CD4-positive, alpha-beta memory T cell (primary cell): ENCODE data around the gene SLAMF9. TPM values are rescaled to one million over a fixed set of nuclear protein-coding genes. Genes with fewer than 3 reads are reported as not detected.

Source experiments
- CTCF ChIA-PET: fragments of 350-600 bp; sonication (Branson Sonifier 250); formaldehyde crosslinking; loops from one replicate; lab custom pipeline; 2021; ENCODE audit warnings: inconsistent platforms; ENCODE audit not compliant: partially characterized antibody; lab: Charles Lee
- POLR2A ChIA-PET: fragments of 350-600 bp; sonication (Branson Sonifier 250); formaldehyde crosslinking; loops from one replicate; lab custom pipeline; 2021; ENCODE audit not compliant: partially characterized antibody; lab: Charles Lee
- DNase-seq, 5 donors: peaks; one replicate each; pipeline versions ENCODE4 v3.0.0 to v3.0.0-alpha.2; 2020 to 2022; ENCODE audit warnings: mixed read lengths in 1 of 5
- H3K27ac ChIP-seq: one replicate; pipeline ENCODE4 v1.7.0; 2013; ENCODE audit warnings: low read depth, low read length
- H3K27me3 ChIP-seq: 2 replicates; pipeline ENCODE4 v1.7.0; 2013; ENCODE audit warnings: mild to moderate bottlenecking, low read length, moderate library complexity; ENCODE audit not compliant: insufficient read depth
- H3K36me3 ChIP-seq: 2 replicates; pipeline ENCODE4 v1.7.0; 2013; ENCODE audit warnings: mild to moderate bottlenecking, low read length, moderate library complexity; ENCODE audit not compliant: insufficient read depth
- H3K4me1 ChIP-seq: 2 replicates; pipeline ENCODE4 v1.7.0; 2013; ENCODE audit warnings: mild to moderate bottlenecking, low read length, moderate library complexity; ENCODE audit not compliant: insufficient read depth
- H3K4me3 ChIP-seq, 2 donors: one replicate each; pipeline ENCODE4 v1.7.0; 2013; ENCODE audit warnings: low read length in 2 of 2, mild to moderate bottlenecking in 1 of 2
- H3K9me3 ChIP-seq, 2 donors: one replicate each; pipeline ENCODE4 v1.7.0; 2013; ENCODE audit warnings: low read length in 2 of 2, control low read depth in 1 of 2; ENCODE audit not compliant: control insufficient read depth in 1 of 2
- H3K27ac Mint-ChIP-seq, 7 donors: one replicate each; pipeline ENCODE4 v1.8.0; 2020 to 2021; ENCODE audit warnings: mixed read lengths in 7 of 7, mild to moderate bottlenecking in 6 of 7, inconsistent platforms in 3 of 7, moderate library complexity in 3 of 7
- H3K27me3 Mint-ChIP-seq, 2 donors: one replicate each; pipeline ENCODE4 v1.8.0; 2020 to 2021; ENCODE audit warnings: mixed read lengths in 2 of 2
- H3K36me3 Mint-ChIP-seq, 2 donors: one replicate each; pipeline ENCODE4 v1.8.0; 2020 to 2021; ENCODE audit warnings: mixed read lengths in 2 of 2, inconsistent platforms in 1 of 2, mild to moderate bottlenecking in 1 of 2
- H3K4me1 Mint-ChIP-seq, 4 donors: one replicate each; pipeline ENCODE4 v1.8.0; 2020 to 2021; ENCODE audit warnings: mixed read lengths in 4 of 4, mild to moderate bottlenecking in 1 of 4
- H3K4me3 Mint-ChIP-seq, 8 donors: one replicate each; pipeline ENCODE4 v1.8.0; 2020 to 2021; ENCODE audit warnings: mixed read lengths in 8 of 8, mild to moderate bottlenecking in 7 of 8, moderate library complexity in 6 of 8, inconsistent platforms in 3 of 8
- H3K9me3 Mint-ChIP-seq, 8 donors: one replicate each; pipeline ENCODE4 v1.8.0; 2020 to 2021; ENCODE audit warnings: mixed read lengths in 8 of 8, mild to moderate bottlenecking in 5 of 8, inconsistent platforms in 3 of 8, moderate library complexity in 1 of 8
- intact Hi-C: fragments of 100-400 bp; cut with micrococcal nuclease; formaldehyde crosslinking; loops from one replicate; pipeline ENCODE4 v1.15.1; 2023
- polyA plus RNA-seq, 2 donors: library from polyadenylated mRNA; unstranded; fragments of 300-500 nt; fragmentation: Illumina TruSeq; gene quantifications; one replicate each; pipeline ENCODE4 v1.2.3, GENCODE V29; 2021
- total RNA-seq, 2 experiments: library from RNA; stranded (reverse); gene quantifications; one replicate each; pipeline ENCODE4 v1.2.3, GENCODE V29; 2021

Gene SLAMF9
- total and polyA plus RNA-seq, 4 experiments from 2014 or later: not detected

DNA sequence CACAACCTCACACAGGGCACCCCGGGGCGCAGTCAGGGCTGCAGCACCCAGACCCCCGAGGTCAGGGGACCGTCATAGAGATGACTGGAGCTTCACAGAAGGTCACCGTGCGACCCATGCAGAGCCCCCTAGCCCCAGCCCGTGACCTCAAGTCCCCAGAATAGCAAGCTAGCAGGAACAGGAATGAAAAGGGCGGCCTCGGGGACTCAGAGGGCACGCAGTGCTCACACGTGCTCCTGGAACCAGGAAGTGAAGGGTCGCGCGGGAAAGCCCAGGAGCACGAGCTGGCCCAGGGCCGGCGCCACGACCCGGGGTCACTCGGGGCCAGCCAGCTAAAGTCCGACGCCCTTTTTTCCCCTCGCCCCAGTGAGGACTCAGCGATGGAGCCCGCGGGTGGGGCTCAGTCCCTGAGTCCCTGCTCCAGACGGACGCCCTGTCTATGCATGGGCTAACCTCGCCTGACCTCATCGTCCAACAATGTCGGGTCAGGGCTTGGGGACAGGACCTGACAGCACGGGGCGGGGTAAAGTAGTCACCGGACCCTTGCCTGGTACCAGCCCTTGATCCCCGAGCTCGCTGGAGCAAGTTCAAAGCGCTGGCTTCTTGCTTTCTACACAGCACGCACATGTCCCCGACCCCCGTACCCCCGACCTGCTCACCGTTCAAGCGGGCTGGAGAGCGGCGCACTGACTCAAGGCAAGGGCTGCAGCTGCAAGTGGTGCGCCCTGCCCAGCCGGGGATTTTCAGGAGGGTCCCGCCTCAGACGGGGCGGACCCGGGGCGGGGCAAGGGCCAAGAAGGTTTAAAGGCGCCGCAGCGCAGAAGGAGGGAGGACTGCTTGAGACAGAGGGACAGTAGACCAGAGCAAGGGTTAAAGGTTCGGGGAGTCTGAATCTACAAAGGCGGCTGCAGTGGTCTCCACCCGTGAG lies 29.0 kb downstream of the SLAMF9 start, which contains the start of gene TAGLN2:
TAGLN2 (minus strand) TSS at position 717 of the 928 bp plus-strand sequence. CDS start 4,998 bp downstream, outside the sequence.
- Mint-ChIP-seq H3K36me3 (peaks cover 14 to 44% of the 10 kb centered on the region in 2 donors), H3K27me3 (peaks cover 0 to 5% of the 10 kb centered on the region in 2 donors), H3K4me1 (peaks cover 29 to 64% (median 41%) of the 10 kb centered on the region in 4 donors), H3K27ac (peak within 1 kb of the TSS; percentile 99 to 100 (median 100)), H3K4me3 (peak within 1 kb of the TSS; percentile 94 to 99 (median 98)), H3K9me3 (peaks cover 0 to 9% (median 0%) of the 10 kb centered on the region in 8 donors)
- H3K27me3 ChIP-seq: no peaks in the 10 kb centered on the region
- ChIA-PET POLR2A (interaction anchor here (0.6 to 5.2 kb wide), 21 partner anchors 11 to 1615 kb away, joined by 3 to 62 read pairs (median 12); partner anchors contain the start of genes DCAF8, DUSP23, IFI16 and IGSF8), CTCF (interaction anchor here (0.6 to 6.9 kb wide), 10 partner anchors 9 to 176 kb away, joined by 3 to 87 read pairs (median 4); partner anchors contain the start of gene FCRL6)
- peak; percentile 87 to 91 (median 89) for DNase-seq
- H3K4me3 ChIP-seq: peak within 1 kb of the TSS; percentile 89 to 93
- H3K36me3 ChIP-seq: peaks cover 10% of the 10 kb centered on the region
- intact Hi-C loops: loop anchor here (1.0 to 10.0 kb wide), 5 partner anchors 11 to 340 kb away; partner anchors contain the start of genes DCAF8, IGSF8 and IGSF9
- peaks cover 42% of the 10 kb centered on the region for H3K4me1 ChIP-seq
- H3K9me3 ChIP-seq: no peaks in the 10 kb centered on the region
- H3K27ac ChIP-seq: peak within 1 kb of the TSS; percentile 98

DNA sequence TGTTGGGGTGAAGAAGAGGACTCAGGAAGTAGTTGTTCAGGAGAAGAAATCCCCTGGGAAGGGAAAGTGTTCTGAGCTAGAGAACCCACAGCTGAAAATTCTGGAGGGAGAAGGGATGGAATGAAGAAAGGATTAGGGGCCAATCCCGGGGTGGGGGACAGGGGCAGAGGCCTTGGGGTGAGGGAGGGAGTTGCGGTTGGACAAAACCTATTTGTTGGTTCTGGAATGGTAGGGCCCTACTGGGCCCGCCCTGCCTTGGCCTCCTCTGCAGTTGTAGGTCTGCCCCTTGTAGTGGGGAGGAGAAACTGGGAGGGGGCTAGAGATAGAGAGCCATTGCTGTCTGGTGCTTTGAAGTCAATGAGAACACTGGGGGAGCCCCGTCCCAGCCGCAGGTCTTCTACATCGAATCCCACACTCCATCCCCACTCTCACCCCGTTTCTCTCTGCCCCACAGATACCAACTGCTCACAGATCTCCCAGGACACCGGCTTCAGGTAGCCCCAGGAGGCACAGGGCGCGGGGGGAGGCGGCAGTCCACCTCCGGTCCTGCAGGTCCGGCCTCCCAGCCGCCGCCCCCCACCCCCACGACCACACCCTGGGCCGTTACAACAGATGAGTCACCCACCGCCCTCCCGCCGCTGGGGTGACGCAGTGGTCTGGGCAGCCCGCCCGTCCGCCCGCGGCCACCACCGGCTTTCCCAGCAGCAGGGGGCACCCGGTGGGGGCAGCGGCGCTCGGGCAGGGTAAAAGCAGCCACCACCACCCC lies 29.8 kb downstream of the SLAMF9 start:
- ChIA-PET POLR2A (interaction anchor here (0.6 to 5.2 kb wide), 20 partner anchors 8 to 1616 kb away, joined by 3 to 62 read pairs (median 14); partner anchors contain the start of genes DCAF8, DUSP23, IGSF8 and IGSF9), CTCF (interaction anchor here (0.6 to 6.9 kb wide), 10 partner anchors 9 to 177 kb away, joined by 3 to 87 read pairs (median 6); partner anchors contain the start of gene FCRL6)
- peak; percentile 74 to 93 (median 82) for DNase-seq
- peaks cover 0 to 9% (median 0%) of the 10 kb centered on the region in 8 donors for H3K9me3 Mint-ChIP-seq
- H3K27ac Mint-ChIP-seq: peak overlapping the region; percentile 99 to 100 (median 100)
- Histone ChIP-seq H3K27ac (peak overlapping the region; percentile 98), H3K36me3 (peaks cover 18% of the 10 kb centered on the region), H3K4me3 (peak overlapping the region; percentile 89 to 93), H3K4me1 (peaks cover 49% of the 10 kb centered on the region), H3K27me3 (no peaks in the 10 kb centered on the region), H3K9me3 (no peaks in the 10 kb centered on the region)
- peaks cover 33 to 72% (median 49%) of the 10 kb centered on the region in 4 donors for H3K4me1 Mint-ChIP-seq
- intact Hi-C loops: loop anchor here (5.0 to 10.0 kb wide), 2 partner anchors 72 to 341 kb away; partner anchors contain the start of gene DCAF8
- H3K27me3 Mint-ChIP-seq: peaks cover 0 to 5% of the 10 kb centered on the region in 2 donors
- H3K36me3 Mint-ChIP-seq: peaks cover 22 to 52% of the 10 kb centered on the region in 2 donors
- peak overlapping the region; percentile 94 to 99 (median 98) for H3K4me3 Mint-ChIP-seq

DNA sequence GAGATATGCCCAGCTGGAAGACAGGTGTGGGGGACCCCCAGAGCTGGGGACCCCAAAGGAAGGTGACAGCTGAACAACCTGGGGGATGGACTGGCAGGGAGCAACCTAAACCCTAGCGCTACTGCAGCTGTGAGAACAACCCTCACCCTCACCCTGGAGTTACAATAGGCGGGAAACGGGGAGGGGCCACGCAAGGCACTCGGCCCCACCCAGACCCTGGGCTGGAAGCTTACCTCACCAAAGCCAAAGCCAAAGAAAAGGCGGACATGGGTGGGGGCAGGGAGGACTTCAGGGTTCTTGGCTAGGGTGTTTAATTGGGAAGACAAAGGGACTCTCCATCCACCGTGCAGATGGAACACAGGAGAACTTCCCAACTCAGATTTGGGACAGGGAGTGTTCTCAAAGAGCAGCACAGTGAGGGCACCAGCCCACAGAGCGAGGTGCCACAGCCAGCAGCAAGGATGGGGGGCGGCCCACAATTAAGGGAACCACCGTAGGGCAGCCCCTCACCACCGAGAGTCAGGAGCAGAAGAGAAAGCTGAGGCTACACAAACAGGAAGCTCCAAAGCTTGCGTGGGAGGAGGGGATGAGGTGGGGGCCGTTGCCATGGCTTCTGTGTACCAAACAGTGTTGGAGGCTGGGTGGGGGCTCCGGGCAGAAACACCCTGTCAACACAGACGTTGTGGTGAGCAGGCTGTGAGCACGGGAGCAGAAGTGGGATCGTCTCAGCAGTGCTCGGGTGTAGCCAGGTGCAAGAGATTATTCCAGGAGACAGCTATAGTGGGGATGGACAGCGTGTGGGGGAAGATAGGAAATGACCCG lies 30.6 kb downstream of the SLAMF9 start:
- Histone ChIP-seq H3K4me3 (peak overlapping the region; percentile 77 to 93), H3K36me3 (peaks cover 26% of the 10 kb centered on the region), H3K4me1 (peaks cover 55% of the 10 kb centered on the region), H3K27me3 (no peaks in the 10 kb centered on the region), H3K9me3 (no peaks in the 10 kb centered on the region), H3K27ac (peak overlapping the region; percentile 98)
- peak overlapping the region; percentile 99 to 100 (median 100) for H3K27ac Mint-ChIP-seq
- intact Hi-C loops: loop anchor here (1.0 to 10.0 kb wide), 5 partner anchors 32 to 341 kb away; partner anchors contain the start of genes DCAF8, DUSP23 and PIGM
- peaks cover 30 to 60% of the 10 kb centered on the region in 2 donors for H3K36me3 Mint-ChIP-seq
- peaks cover 33 to 77% (median 50%) of the 10 kb centered on the region in 4 donors for H3K4me1 Mint-ChIP-seq
- DNase-seq: peak; percentile 91 to 98 (median 96)
- CTCF ChIA-PET: interaction anchor here (0.6 to 6.9 kb wide), 11 partner anchors 9 to 142 kb away, joined by 3 to 87 read pairs (median 4); partner anchors contain the start of genes DUSP23, FCRL6 and IGSF9
- H3K4me3 Mint-ChIP-seq: peak overlapping the region; percentile 94 to 99 (median 98)
- peaks cover 0 to 5% of the 10 kb centered on the region in 2 donors for H3K27me3 Mint-ChIP-seq
- POLR2A ChIA-PET: interaction anchor here (0.8 to 5.2 kb wide), 19 partner anchors 9 to 1804 kb away, joined by 3 to 62 read pairs (median 14); partner anchors contain the start of genes DCAF8, DUSP23, IGSF8 and IGSF9
- H3K9me3 Mint-ChIP-seq: peaks cover 0 to 9% (median 0%) of the 10 kb centered on the region in 8 donors

DNA sequence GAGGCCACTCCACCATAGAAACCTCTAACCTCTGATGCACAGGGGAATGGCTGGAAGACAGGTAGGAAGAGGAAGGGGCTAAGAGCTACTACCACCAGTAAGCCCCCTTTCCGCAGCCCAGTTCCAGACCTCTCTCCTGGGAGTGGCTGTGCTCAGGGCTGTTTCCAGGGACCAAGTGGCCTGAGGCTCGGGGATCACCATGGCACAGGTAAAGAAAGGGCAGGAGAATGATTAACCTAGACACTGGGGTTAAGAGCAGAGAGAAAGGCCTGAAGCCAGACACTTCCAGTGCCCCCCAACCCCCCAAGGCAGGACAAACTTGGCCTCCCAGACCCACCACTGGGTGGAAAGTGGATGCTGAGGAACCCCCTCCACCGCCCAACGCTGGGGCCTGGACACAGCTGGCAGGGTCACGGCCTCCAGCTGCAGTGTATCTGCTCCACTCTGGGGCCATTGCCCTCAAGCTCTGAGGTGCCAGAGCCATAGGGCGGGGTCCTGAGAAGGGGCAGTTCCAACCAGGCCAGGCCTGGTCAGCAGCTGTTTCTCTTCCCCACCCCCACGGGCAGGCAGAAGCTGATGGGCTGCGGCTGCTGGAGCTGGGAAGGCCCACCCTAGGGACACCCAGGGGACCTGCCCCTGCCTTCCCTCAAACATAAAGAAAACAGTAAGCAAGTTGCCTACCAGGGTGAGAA lies 31.4 kb downstream of the SLAMF9 start:
- H3K4me3 Mint-ChIP-seq: peak overlapping the region; percentile 94 to 99 (median 98)
- H3K9me3 Mint-ChIP-seq: peaks cover 0 to 9% (median 0%) of the 10 kb centered on the region in 8 donors
- H3K4me1 Mint-ChIP-seq: peaks cover 37 to 85% (median 57%) of the 10 kb centered on the region in 4 donors
- DNase-seq: peak in 1 of 5 donors; percentile 53
- Histone ChIP-seq H3K4me3 (peak overlapping the region; percentile 77 to 93), H3K9me3 (no peaks in the 10 kb centered on the region), H3K27me3 (no peaks in the 10 kb centered on the region), H3K27ac (peak overlapping the region; percentile 98), H3K4me1 (peaks cover 60% of the 10 kb centered on the region), H3K36me3 (peaks cover 34% of the 10 kb centered on the region)
- ChIA-PET POLR2A (interaction anchor here (0.8 to 5.2 kb wide), 15 partner anchors 13 to 1804 kb away, joined by 3 to 62 read pairs (median 20); partner anchors contain the start of genes DCAF8, DUSP23, IGSF8 and IGSF9), CTCF (interaction anchor here (0.8 to 6.9 kb wide), 12 partner anchors 8 to 163 kb away, joined by 3 to 87 read pairs (median 4); partner anchors contain the start of genes DUSP23 and IGSF9)
- peak overlapping the region; percentile 99 to 100 (median 100) for H3K27ac Mint-ChIP-seq
- H3K36me3 Mint-ChIP-seq: peaks cover 37 to 67% of the 10 kb centered on the region in 2 donors
- intact Hi-C loops: loop anchor here (1.0 to 10.0 kb wide), 5 partner anchors 31 to 342 kb away; partner anchors contain the start of genes DCAF8, DUSP23 and PIGM
- peaks cover 0 to 5% of the 10 kb centered on the region in 2 donors for H3K27me3 Mint-ChIP-seq
